PC-9 (cell line): Measurements from ENCODE around the gene PCDH9. TPM values are rescaled to one million over a fixed set of nuclear protein-coding genes. Genes with fewer than 3 reads are reported as not detected.

Experiments
- BruUV-seq: library from RNA; stranded (reverse); fragments of 400-500 nt; replicated peaks from 2 replicates; lab custom pipeline; 2021; lab: Mats Ljungman, UMichigan
- CTCF ChIA-PET: fragments of 300-600 bp; sonication (Branson Sonifier 250); formaldehyde crosslinking; loops from one replicate; lab custom pipeline; 2022; ENCODE audit warnings: antibody characterized with exemption; lab: Charles Lee
- POLR2A ChIA-PET: fragments of 300-600 bp; sonication (Branson Sonifier 250); formaldehyde crosslinking; loops from one replicate; lab custom pipeline; 2022; ENCODE audit warnings: antibody characterized with exemption; ENCODE audit not compliant: unreplicated experiment; lab: Charles Lee
- DNase-seq, 2 experiments: peaks; one replicate each; pipeline versions ENCODE4 v3.0.0 to v3.0.0-alpha.2; 2015 to 2022; ENCODE audit warnings: mixed read lengths in 1 of 2
- H2AFZ ChIP-seq: fragments of 200-600 bp; sonication (generic); 2 replicates; pipeline ENCODE4 v1.8.1; 2017; ENCODE audit warnings: antibody characterized with exemption
- H3F3A ChIP-seq: fragments of 200-600 bp; sonication (generic); 2 replicates; pipeline ENCODE4 v1.8.1; 2017; ENCODE audit warnings: antibody characterized with exemption, mild to moderate bottlenecking, low read depth; ENCODE audit not compliant: insufficient read depth
- H3K27ac ChIP-seq: fragments of 200-600 bp; sonication (generic); 2 replicates; pipeline ENCODE4 v1.6.1; 2016; ENCODE audit warnings: mixed run types
- H3K27me3 ChIP-seq: fragments of 200-600 bp; sonication (generic); 2 replicates; pipeline ENCODE4 v1.6.1; 2016; ENCODE audit warnings: low read depth, mixed run types; ENCODE audit not compliant: insufficient read depth
- H3K36me3 ChIP-seq: fragments of 200-600 bp; sonication (generic); 2 replicates; pipeline ENCODE4 v1.6.1; 2016; ENCODE audit warnings: low read depth, mixed run types
- H3K4me1 ChIP-seq: fragments of 200-600 bp; sonication (generic); replicated peaks from 2 replicates; pipeline ENCODE4 v1.6.1; 2016; ENCODE audit warnings: mixed run types; ENCODE audit not compliant: insufficient read depth
- H3K4me2 ChIP-seq: fragments of 200-600 bp; sonication (generic); 2 replicates; pipeline ENCODE4 v1.6.1; 2017; ENCODE audit warnings: mixed run types
- H3K4me3 ChIP-seq: fragments of 200-600 bp; sonication (generic); 2 replicates; pipeline ENCODE4 v1.6.1; 2016; ENCODE audit warnings: mixed run types
- H3K79me2 ChIP-seq: fragments of 200-600 bp; sonication (generic); 2 replicates; pipeline ENCODE4 v1.6.1; 2017; ENCODE audit warnings: low read depth, mixed run types
- H3K9me2 ChIP-seq: fragments of 200-600 bp; sonication (generic); 2 replicates; pipeline ENCODE4 v1.8.1; 2017; ENCODE audit warnings: mild to moderate bottlenecking; ENCODE audit not compliant: insufficient read depth
- H3K9me3 ChIP-seq: fragments of 200-600 bp; sonication (generic); 2 replicates; pipeline ENCODE4 v1.8.1; 2016; ENCODE audit warnings: low read depth; ENCODE audit not compliant: insufficient read depth
- H4K20me1 ChIP-seq: fragments of 200-600 bp; sonication (generic); 2 replicates; pipeline ENCODE4 v1.8.1; 2017; ENCODE audit not compliant: insufficient read depth
- CTCF ChIP-seq: fragments of 200-600 bp; sonication (generic); conservative IDR thresholded peaks from 2 replicates; pipeline ENCODE4 v1.6.1; 2017; ENCODE audit warnings: mixed run types, antibody characterized with exemption, mild to moderate bottlenecking, moderate library complexity
- EZH2 ChIP-seq: fragments of 200-600 bp; sonication (generic); IDR thresholded peaks from 2 replicates; pipeline ENCODE4 v1.8.0; 2017; ENCODE audit warnings: antibody characterized with exemption, low read depth
- intact Hi-C: fragments of 100-400 bp; cut with micrococcal nuclease; formaldehyde crosslinking; loops from one replicate; pipeline ENCODE4 v1.10.0; 2022; ENCODE audit not compliant: unreplicated experiment
- total RNA-seq: library from RNA; stranded (reverse); gene quantifications from 2 replicates; pipeline ENCODE4 v1.2.3, GENCODE V29; 2021

PCDH9 gene
- total RNA-seq, 1 experiment from 2014 or later: 0.37 TPM

- H2AFZ ChIP-seq: no peak overlapping the region
- no TSS peak for BruUV-seq
- no peak overlapping the region for H3K4me2 ChIP-seq
- no peak overlapping the region for H3K27ac ChIP-seq
- no peaks in the 10 kb centered on the region for H3K36me3 ChIP-seq
- no peaks in the 10 kb centered on the region for H3K79me2 ChIP-seq
- H3K27me3 ChIP-seq: no peaks in the 10 kb centered on the region
- no peak for DNase-seq
- intact Hi-C loops: no loop called here
- no peaks in the 10 kb centered on the region for H3K4me1 ChIP-seq
- CTCF ChIA-PET: no interaction called here
- H3K9me3 ChIP-seq: no peaks in the 10 kb centered on the region
- no peaks in the 10 kb centered on the region for H4K20me1 ChIP-seq
- TF ChIP-seq EZH2 (no peak), CTCF (no peak)
- no peaks in the 10 kb centered on the region for H3F3A ChIP-seq
- H3K9me2 ChIP-seq: no peaks in the 10 kb centered on the region; the same call in 1 of the 2 replicates
- H3K4me3 ChIP-seq: no peak overlapping the region
- POLR2A ChIA-PET: no interaction called here
Measured at GRCh38 chr13:66477816-66478215, 752.3 kb downstream of the PCDH9 start.

- TF ChIP-seq CTCF: no peak
- Histone ChIP-seq H3F3A (no peaks in the 10 kb centered on the region), H3K4me1 (no peaks in the 10 kb centered on the region), H3K79me2 (no peaks in the 10 kb centered on the region), H2AFZ (no peak overlapping the region), H3K27me3 (no peaks in the 10 kb centered on the region), H3K36me3 (no peaks in the 10 kb centered on the region), H3K9me3 (no peaks in the 10 kb centered on the region), H4K20me1 (no peaks in the 10 kb centered on the region), H3K9me2 (no peaks in the 10 kb centered on the region; the same call in 1 of the 2 replicates), H3K4me3 (no peak overlapping the region), H3K27ac (no peak overlapping the region), H3K4me2 (no peak overlapping the region)
- CTCF ChIA-PET: no interaction called here
- DNase-seq: no peak
- POLR2A ChIA-PET: no interaction called here
- BruUV-seq: no TSS peak
- intact Hi-C loops: no loop called here
Measured at GRCh38 chr13:66475061-66475460, 755.1 kb downstream of the PCDH9 start.

- Histone ChIP-seq H3K4me3 (no peak overlapping the region), H2AFZ (no peak overlapping the region), H3K36me3 (no peaks in the 10 kb centered on the region), H3K27me3 (no peaks in the 10 kb centered on the region), H3F3A (no peaks in the 10 kb centered on the region), H3K9me3 (no peaks in the 10 kb centered on the region), H4K20me1 (0 out of 2 replicates have a peak, but pooled peaks cover 4% of the 10 kb centered on the region), H3K4me2 (no peak overlapping the region), H3K79me2 (no peaks in the 10 kb centered on the region), H3K9me2 (no peaks in the 10 kb centered on the region), H3K4me1 (no peaks in the 10 kb centered on the region), H3K27ac (no peak overlapping the region)
- no peak for DNase-seq
- intact Hi-C loops: no loop called here
- TF ChIP-seq CTCF (no peak), EZH2 (no peak)
- POLR2A ChIA-PET: no interaction called here
- BruUV-seq: no TSS peak
- CTCF ChIA-PET: no interaction called here
Measured at GRCh38 chr13:66469745-66470144, 760.4 kb downstream of the PCDH9 start.
